H1 (cell line): ENCODE data around the gene MDFI. TPM values are rescaled to one million over a fixed set of nuclear protein-coding genes. Genes with fewer than 3 reads are reported as not detected.

Source experiments
- CTCF ChIA-PET: fragments of 300-600 bp; sonication (Branson Sonifier 250); formaldehyde crosslinking; loops from one replicate; lab custom pipeline; 2021; ENCODE audit not compliant: partially characterized antibody; lab: Charles Lee
- POLR2A ChIA-PET: fragments of 300-600 bp; sonication (Branson Sonifier 250); formaldehyde crosslinking; loops from one replicate; lab custom pipeline; 2021; ENCODE audit warnings: inconsistent platforms; ENCODE audit not compliant: partially characterized antibody; lab: Charles Lee
- DNase-seq, 2 experiments: peaks; one replicate each; pipeline versions ENCODE4 v3.0.0 to v3.0.0-alpha.2; 2010 to 2022; ENCODE audit warnings: low spot score in 2 of 2, low read depth in 1 of 2, mixed read lengths in 1 of 2
- FAIRE-seq: peaks from 2 replicates; lab custom pipeline; 2011; peaks lifted over from hg19 to GRCh38; lab: Jason Lieb, UNC
- H2AFZ ChIP-seq: 2 replicates; pipeline ENCODE4 v1.8.1; 2012; ENCODE audit warnings: low read length, inconsistent platforms
- H2AK5ac ChIP-seq: 2 replicates; pipeline ENCODE4 v1.6.1; 2013; ENCODE audit warnings: low read depth, low read length
- H2BK120ac ChIP-seq: replicated peaks from 2 replicates; pipeline ENCODE3; 2013; ENCODE audit warnings: low read depth, low read length, inconsistent platforms
- H2BK12ac ChIP-seq: 2 replicates; pipeline ENCODE4 v1.6.1; 2013; ENCODE audit warnings: low read depth, low read length
- H2BK15ac ChIP-seq: 2 replicates; pipeline ENCODE4 v1.6.1; 2013; ENCODE audit warnings: low read length
- H2BK20ac ChIP-seq: 2 replicates; pipeline ENCODE4 v1.6.1; 2013; ENCODE audit warnings: low read length
- H2BK5ac ChIP-seq: 2 replicates; pipeline ENCODE4 v1.6.1; 2013; ENCODE audit warnings: low read depth, low read length
- H3K14ac ChIP-seq: 2 replicates; pipeline ENCODE4 v1.6.1; 2013; ENCODE audit warnings: inconsistent platforms; ENCODE audit not compliant: insufficient read length
- H3K18ac ChIP-seq: 2 replicates; pipeline ENCODE4 v1.6.1; 2013; ENCODE audit warnings: low read length; ENCODE audit errors: extremely low read depth
- H3K23ac ChIP-seq: 2 replicates; pipeline ENCODE4 v1.6.1; 2013; ENCODE audit warnings: inconsistent platforms; ENCODE audit not compliant: insufficient read length
- H3K23me2 ChIP-seq: 2 replicates; pipeline ENCODE4 v1.6.1; 2013; ENCODE audit warnings: low read depth, low read length
- H3K27ac ChIP-seq: 2 replicates; pipeline ENCODE4 v1.6.1; 2011; ENCODE audit warnings: low read depth, low read length, inconsistent platforms
- H3K27me3 ChIP-seq, 4 experiments: replicated peaks in 1 of 4; 1 replicate in 1 of 4; 2 replicates in 3 of 4; pipeline versions ENCODE4 v1.6.1 to v1.8.1; 2011 to 2013; ENCODE audit warnings: low read length in 3 of 4, mild to moderate bottlenecking in 3 of 4, inconsistent platforms in 2 of 4, mixed read lengths in 2 of 4, moderate library complexity in 1 of 4; ENCODE audit not compliant: control insufficient read depth in 3 of 4, insufficient read depth in 3 of 4; ENCODE audit errors: extremely low read depth in 1 of 4
- H3K36me3 ChIP-seq, 4 experiments: 2 replicates each; pipeline versions ENCODE4 v1.6.1 to v1.8.1; 2011 to 2013; ENCODE audit warnings: mild to moderate bottlenecking in 4 of 4, low read length in 3 of 4, moderate library complexity in 2 of 4, control low read depth in 1 of 4, inconsistent platforms in 1 of 4; ENCODE audit not compliant: insufficient read depth in 4 of 4, control insufficient read depth in 2 of 4
- H3K4ac ChIP-seq: replicated peaks from 2 replicates; pipeline ENCODE3; 2013; ENCODE audit warnings: low read length, low read depth, mixed read lengths, inconsistent platforms; ENCODE audit not compliant: insufficient read length
- H3K4me1 ChIP-seq, 4 experiments: replicated peaks in 1 of 4; 1 replicate in 1 of 4; 2 replicates in 3 of 4; pipeline versions ENCODE4 v1.6.1 to v1.8.1; 2011 to 2013; ENCODE audit warnings: low read length in 3 of 4, inconsistent platforms in 2 of 4, mixed read lengths in 1 of 4; ENCODE audit not compliant: insufficient read depth in 4 of 4, control insufficient read depth in 3 of 4
- H3K4me2 ChIP-seq, 2 experiments: 2 replicates each; pipeline versions ENCODE4 v1.6.1 to v1.8.1; 2011 to 2013; ENCODE audit warnings: low read depth in 2 of 2, low read length in 2 of 2, control low read depth in 1 of 2, inconsistent platforms in 1 of 2, mild to moderate bottlenecking in 1 of 2; ENCODE audit not compliant: insufficient read depth in 1 of 2
- H3K4me3 ChIP-seq, 4 experiments: fragments of 200-600, 300-600 bp in 1 of 4; sonication (generic), shearing (Covaris generic), sonication (Bioruptor Twin) in 1 of 4; 2 replicates each; pipeline versions ENCODE4 v1.5.1 to v1.8.1; 2011 to 2016; ENCODE audit warnings: low read length in 4 of 4, low read depth in 3 of 4, control low read depth in 2 of 4, inconsistent platforms in 2 of 4, mild to moderate bottlenecking in 2 of 4, mixed read lengths in 1 of 4, moderate library complexity in 1 of 4; ENCODE audit not compliant: insufficient read depth in 2 of 4; ENCODE audit errors: extremely low read depth in 1 of 4
- H3K56ac ChIP-seq: replicated peaks from 2 replicates; pipeline ENCODE3; 2013; ENCODE audit warnings: low read depth, mild to moderate bottlenecking, mixed read lengths, low read length, inconsistent platforms; ENCODE audit not compliant: insufficient read length
- H3K79me1 ChIP-seq: 2 replicates; pipeline ENCODE4 v1.6.1; 2013; ENCODE audit warnings: low read depth, low read length, control low read depth
- H3K79me2 ChIP-seq, 2 experiments: 2 replicates each; pipeline versions ENCODE4 v1.6.1 to v1.8.1; 2012 to 2013; ENCODE audit warnings: low read length in 2 of 2, mild to moderate bottlenecking in 2 of 2, inconsistent platforms in 1 of 2; ENCODE audit not compliant: insufficient read depth in 2 of 2, control insufficient read depth in 1 of 2
- H3K9ac ChIP-seq, 4 experiments: replicated peaks in 1 of 4; 1 replicate in 1 of 4; 2 replicates in 3 of 4; pipeline versions ENCODE4 v1.6.1 to v1.8.1; 2011 to 2013; ENCODE audit warnings: low read depth in 3 of 4, low read length in 3 of 4, control low read depth in 2 of 4, mild to moderate bottlenecking in 2 of 4, moderate library complexity in 2 of 4, inconsistent platforms in 1 of 4; ENCODE audit errors: extremely low read depth in 1 of 4
- H3K9me3 ChIP-seq, 2 experiments: 2 replicates each; pipeline versions ENCODE4 v1.6.1 to v1.8.1; 2012 to 2013; ENCODE audit warnings: mild to moderate bottlenecking in 2 of 2, moderate library complexity in 2 of 2, control low read depth in 1 of 2, inconsistent platforms in 1 of 2, low read depth in 1 of 2, low read length in 1 of 2, mixed read lengths in 1 of 2; ENCODE audit not compliant: insufficient read depth in 2 of 2
- H4K20me1 ChIP-seq, 2 experiments: replicated peaks in 1 of 2; 2 replicates each; pipeline versions ENCODE3 to v1.8.1; 2011 to 2013; ENCODE audit warnings: inconsistent platforms in 2 of 2, low read length in 2 of 2, mild to moderate bottlenecking in 1 of 2; ENCODE audit not compliant: insufficient read depth in 2 of 2, control insufficient read depth in 1 of 2
- H4K5ac ChIP-seq: 2 replicates; pipeline ENCODE4 v1.6.1; 2013; ENCODE audit warnings: low read length, low read depth, mixed read lengths, inconsistent platforms; ENCODE audit not compliant: insufficient read length
- H4K8ac ChIP-seq: 2 replicates; pipeline ENCODE4 v1.8.0; 2013; ENCODE audit warnings: mild to moderate bottlenecking, moderate library complexity, low read length, inconsistent platforms; ENCODE audit not compliant: insufficient read depth; ENCODE audit errors: extremely low read depth
- H4K91ac ChIP-seq: replicated peaks from 2 replicates; pipeline ENCODE3; 2013; ENCODE audit warnings: low read length, mixed read lengths, inconsistent platforms; ENCODE audit not compliant: insufficient read length
- RNF2 ChIP-seq: fragments of 200-900, 300-1000 bp; sonication (generic); IDR thresholded peaks from 2 replicates; pipeline ENCODE4 v1.7.1; 2016; ENCODE audit warnings: borderline replicate concordance, low read depth, mild to moderate bottlenecking, antibody characterized with exemption, low read length; ENCODE audit not compliant: poor library complexity, severe bottlenecking; ENCODE audit errors: missing control alignments
- WGBS, 2 experiments: shearing (Covaris generic) in 1 of 2; methylation state at CpG; one replicate each; pipeline versions ENCODE4 v1.1.6 to v1.1.7; 2013 to 2015; ENCODE audit warnings: low lambda C conversion rate in 2 of 2, mixed read lengths in 2 of 2, inconsistent platforms in 1 of 2, low coverage in 1 of 2, missing lambda C conversion rate in 1 of 2; ENCODE audit not compliant: insufficient replicate concordance in 2 of 2, insufficient coverage in 1 of 2, insufficient read length in 1 of 2; ENCODE audit errors: extremely low coverage in 1 of 2, missing lambda C conversion rate in 1 of 2; 5-methylcytosine and 5-hydroxymethylcytosine counted together
- polyA plus RNA-seq, 7 experiments: library from polyadenylated mRNA; depleted of rRNA in 3 of 7; stranded (reverse) in 5 of 7; unstranded in 2 of 7; fragments of >200 nt in 5 of 7; fragments of 200-250 nt in 2 of 7; gene quantifications; 1 replicate in 5 of 7; 2 replicates in 1 of 7; 4 replicates in 1 of 7; pipeline versions ENCODE4 v1.2.1 to v1.2.3, GENCODE V29; 2011 to 2013; ENCODE audit warnings: missing spikeins in 2 of 7, mixed read lengths in 2 of 7
- total RNA-seq: library from RNA; stranded (reverse); fragmentation: NEBNext Ultra II Directional; extraction: Animal tissue kit (Norgen Biotek cat#: 25700); gene quantifications from 2 replicates; pipeline ENCODE4 v1.2.1, GENCODE V29; 2021
- TF ChIP-seq, protein P1 (sequence below): IDR thresholded peaks from 2 replicates; pipeline ENCODE4 v1.6.1; 2011; ENCODE audit warnings: low read length, improper control_type of control experiment

MDFI gene
- total and polyA plus RNA-seq, 2 of the 8 experiments (the other 6 are each of a cell fraction or from before 2014, with no cell fraction given) = 41.0 to 65.6 TPM

GRCh38 chr6:41639809-41640371 is 1.6 kb downstream of the MDFI start:
- Histone ChIP-seq H2BK12ac (peak overlapping the region; percentile 85; the same call in 1 of the 2 replicates), H3K79me2 (peaks cover 0 to 5% of the 10 kb centered on the region in 2 experiments; a peak in 1 of 4 replicates), H2BK5ac (peak overlapping the region; percentile 68; the same call in 1 of the 2 replicates), H3K4me3 (peak overlapping the region; percentile 67 to 89 (median 78); a peak in 7 of 8 replicates), H2BK15ac (peak overlapping the region; percentile 81; the same call in 1 of the 2 replicates), H2AFZ (no peak overlapping the region), H3K23ac (no peak overlapping the region), H2AK5ac (peak overlapping the region; percentile 84; the same call in 1 of the 2 replicates), H3K23me2 (peaks cover 22% of the 10 kb centered on the region), H4K91ac (peak overlapping the region; percentile 91), H3K4me2 (peak overlapping the region; percentile 89 to 96), H3K27me3 (peaks cover 8 to 64% (median 37%) of the 10 kb centered on the region in 4 experiments; a peak in 6 of 7 replicates), H2BK20ac (peak overlapping the region; percentile 86), H3K79me1 (peaks cover 2% of the 10 kb centered on the region; the same call in 1 of the 2 replicates), H3K4ac (peak overlapping the region; percentile 93), H3K14ac (peak overlapping the region; percentile 58), H3K4me1 (peaks cover 8 to 39% (median 26%) of the 10 kb centered on the region in 4 experiments), H3K56ac (no peak overlapping the region), H3K9ac (no peak overlapping the region), H2BK120ac (no peak overlapping the region), H4K20me1 (peaks cover 5 to 7% of the 10 kb centered on the region in 2 experiments), H3K27ac (no peak overlapping the region), H4K5ac (no peak overlapping the region), H3K36me3 (no peaks in the 10 kb centered on the region), H4K8ac (peak overlapping the region; percentile 42; the same call in 1 of the 2 replicates), H3K18ac (peak overlapping the region; percentile 48), H3K9me3 (no peaks in the 10 kb centered on the region)
- WGBS, 2 experiments = 23% methylated on average over 8 of the region's 8 CpGs; no CpG with 5 or more reads in 1 of the 2 experiments
- ChIA-PET CTCF (interaction anchor here (0.6 to 5.1 kb wide), 8 partner anchors 18 to 285 kb away, joined by 3 to 22 read pairs (median 3); no protein-coding TSS in a partner anchor), POLR2A (interaction anchor here (0.5 to 2.2 kb wide), 9 partner anchors 9 to 224 kb away, joined by 3 to 7 read pairs (median 3); no protein-coding TSS in a partner anchor)
- FAIRE-seq (no peak), DNase-seq (peak in 1 of 2 experiments; percentile 54)
- peak; percentile 5 for TF ChIP-seq RNF2
- TF ChIP-seq, protein P1, sequence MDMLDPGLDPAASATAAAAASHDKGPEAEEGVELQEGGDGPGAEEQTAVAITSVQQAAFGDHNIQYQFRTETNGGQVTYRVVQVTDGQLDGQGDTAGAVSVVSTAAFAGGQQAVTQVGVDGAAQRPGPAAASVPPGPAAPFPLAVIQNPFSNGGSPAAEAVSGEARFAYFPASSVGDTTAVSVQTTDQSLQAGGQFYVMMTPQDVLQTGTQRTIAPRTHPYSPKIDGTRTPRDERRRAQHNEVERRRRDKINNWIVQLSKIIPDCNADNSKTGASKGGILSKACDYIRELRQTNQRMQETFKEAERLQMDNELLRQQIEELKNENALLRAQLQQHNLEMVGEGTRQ = no peak
